Suprapubic skin (tissue), 4 donors: ENCODE measurements around the gene FCMR.
"Not testable (repeated sequence)": the region's sequence is repeated elsewhere in the genome, so short reads cannot be mapped to it uniquely, and the experiment has no call there.

ENCODE experiments used
- EP300 ChIP-seq: sonication (generic); formaldehyde crosslinking; IDR thresholded peaks from one replicate; pipeline ENCODE4 v1.6.1; 2017; ENCODE audit warnings: antibody characterized with exemption
- POLR2A ChIP-seq, 2 donors: fragments of 450-650 bp; IDR thresholded peaks; one replicate each; pipeline ENCODE4 v1.6.1; 2017; ENCODE audit warnings: antibody characterized with exemption in 2 of 2, mild to moderate bottlenecking in 2 of 2, moderate library complexity in 2 of 2
- POLR2AphosphoS5 ChIP-seq, 3 donors: sonication (generic); formaldehyde crosslinking; IDR thresholded peaks; one replicate each; pipeline ENCODE4 v1.6.1; 2017; ENCODE audit warnings: antibody characterized with exemption in 3 of 3
- TF ChIP-seq, protein P1 (sequence below), 2 donors: fragments of 200-600 bp in 1 of 2; fragments of 450-650 bp in 1 of 2; sonication (generic) in 1 of 2; IDR thresholded peaks; one replicate each; pipeline ENCODE4 v1.5.1; 2016 to 2019; ENCODE audit warnings: antibody characterized with exemption in 2 of 2, mild to moderate bottlenecking in 1 of 2, moderate library complexity in 1 of 2

DNA sequence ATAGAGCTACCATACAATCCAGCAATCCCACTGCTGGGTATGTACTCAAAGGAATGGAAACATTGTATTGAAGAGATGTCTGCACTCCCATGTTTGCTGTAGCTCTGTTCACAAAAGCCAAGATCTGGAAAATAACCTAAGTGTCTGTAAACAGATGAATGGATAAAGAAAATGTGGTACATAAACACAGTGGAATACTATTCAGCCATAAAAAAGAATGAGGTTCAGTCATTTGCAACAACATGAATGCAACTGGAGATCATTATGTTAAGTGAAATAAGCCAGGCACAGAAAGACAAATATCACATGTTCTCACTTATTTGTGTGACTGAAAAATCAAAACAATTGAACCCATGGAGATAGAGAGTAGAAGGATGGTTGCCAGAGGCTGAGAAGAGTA is 68.0 kb downstream of the FCMR start:
- not testable (repeated sequence) for TF ChIP-seq POLR2A (IDR thresholded peaks at IDR 0.05); EP300; POLR2AphosphoS5 (IDR thresholded peaks at IDR 0.05)
- TF ChIP-seq, protein P1, sequence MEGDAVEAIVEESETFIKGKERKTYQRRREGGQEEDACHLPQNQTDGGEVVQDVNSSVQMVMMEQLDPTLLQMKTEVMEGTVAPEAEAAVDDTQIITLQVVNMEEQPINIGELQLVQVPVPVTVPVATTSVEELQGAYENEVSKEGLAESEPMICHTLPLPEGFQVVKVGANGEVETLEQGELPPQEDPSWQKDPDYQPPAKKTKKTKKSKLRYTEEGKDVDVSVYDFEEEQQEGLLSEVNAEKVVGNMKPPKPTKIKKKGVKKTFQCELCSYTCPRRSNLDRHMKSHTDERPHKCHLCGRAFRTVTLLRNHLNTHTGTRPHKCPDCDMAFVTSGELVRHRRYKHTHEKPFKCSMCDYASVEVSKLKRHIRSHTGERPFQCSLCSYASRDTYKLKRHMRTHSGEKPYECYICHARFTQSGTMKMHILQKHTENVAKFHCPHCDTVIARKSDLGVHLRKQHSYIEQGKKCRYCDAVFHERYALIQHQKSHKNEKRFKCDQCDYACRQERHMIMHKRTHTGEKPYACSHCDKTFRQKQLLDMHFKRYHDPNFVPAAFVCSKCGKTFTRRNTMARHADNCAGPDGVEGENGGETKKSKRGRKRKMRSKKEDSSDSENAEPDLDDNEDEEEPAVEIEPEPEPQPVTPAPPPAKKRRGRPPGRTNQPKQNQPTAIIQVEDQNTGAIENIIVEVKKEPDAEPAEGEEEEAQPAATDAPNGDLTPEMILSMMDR (IDR thresholded peaks at IDR 0.05), result not testable (repeated sequence)
